Thyroid gland (tissue), 4 donors: ENCODE results near the gene PIP4K2B.

Source experiments
- POLR2A ChIP-seq, 2 donors: fragments of 450-650 bp; IDR thresholded peaks; one replicate each; pipeline ENCODE4 v1.6.1; 2017; ENCODE audit warnings: antibody characterized with exemption in 2 of 2, mild to moderate bottlenecking in 2 of 2, moderate library complexity in 1 of 2
- TF ChIP-seq, protein P1 (sequence below), 6 experiments: fragments of 200-600 bp in 3 of 6; fragments of 450-650 bp in 3 of 6; sonication (generic) in 3 of 6; IDR thresholded peaks; one replicate each; pipeline ENCODE4 v1.5.1; 2016 to 2019; ENCODE audit warnings: antibody characterized with exemption in 6 of 6, mild to moderate bottlenecking in 2 of 6, inconsistent platforms in 1 of 6, moderate library complexity in 1 of 6

DNA sequence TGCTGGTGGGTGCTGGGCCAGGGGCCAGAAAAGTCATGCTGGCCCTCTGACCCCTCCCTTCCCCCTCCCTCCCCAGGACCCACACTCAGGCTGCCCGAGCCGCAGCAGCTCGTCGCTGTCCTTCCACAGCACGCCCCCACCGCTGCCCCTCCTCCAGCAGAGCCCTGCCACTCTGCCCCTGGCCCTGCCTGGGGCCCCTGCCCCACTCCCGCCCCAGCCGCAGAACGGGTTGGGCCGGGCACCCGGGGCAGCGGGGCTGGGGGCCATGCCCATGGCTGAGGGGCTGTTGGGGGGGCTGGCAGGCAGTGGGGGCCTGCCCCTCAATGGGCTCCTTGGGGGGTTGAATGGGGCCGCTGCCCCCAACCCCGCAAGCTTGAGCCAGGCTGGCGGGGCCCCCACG is 77.6 kb downstream of the PIP4K2B start:
- TF ChIP-seq, protein P1, sequence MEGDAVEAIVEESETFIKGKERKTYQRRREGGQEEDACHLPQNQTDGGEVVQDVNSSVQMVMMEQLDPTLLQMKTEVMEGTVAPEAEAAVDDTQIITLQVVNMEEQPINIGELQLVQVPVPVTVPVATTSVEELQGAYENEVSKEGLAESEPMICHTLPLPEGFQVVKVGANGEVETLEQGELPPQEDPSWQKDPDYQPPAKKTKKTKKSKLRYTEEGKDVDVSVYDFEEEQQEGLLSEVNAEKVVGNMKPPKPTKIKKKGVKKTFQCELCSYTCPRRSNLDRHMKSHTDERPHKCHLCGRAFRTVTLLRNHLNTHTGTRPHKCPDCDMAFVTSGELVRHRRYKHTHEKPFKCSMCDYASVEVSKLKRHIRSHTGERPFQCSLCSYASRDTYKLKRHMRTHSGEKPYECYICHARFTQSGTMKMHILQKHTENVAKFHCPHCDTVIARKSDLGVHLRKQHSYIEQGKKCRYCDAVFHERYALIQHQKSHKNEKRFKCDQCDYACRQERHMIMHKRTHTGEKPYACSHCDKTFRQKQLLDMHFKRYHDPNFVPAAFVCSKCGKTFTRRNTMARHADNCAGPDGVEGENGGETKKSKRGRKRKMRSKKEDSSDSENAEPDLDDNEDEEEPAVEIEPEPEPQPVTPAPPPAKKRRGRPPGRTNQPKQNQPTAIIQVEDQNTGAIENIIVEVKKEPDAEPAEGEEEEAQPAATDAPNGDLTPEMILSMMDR (IDR thresholded peaks at IDR 0.05) = no peak
- TF ChIP-seq POLR2A (IDR thresholded peaks at IDR 0.05) = no peak
